Activated CD4-positive, alpha-beta T cell treated with anti-CD3 and anti-CD28 coated beads for 4 hours (primary cell): ENCODE measurements around the gene LAMB3.

Source experiments
- DNase-seq, 2 donors: peaks; one replicate each; pipeline ENCODE4 v3.0.0-alpha.2; 2020

LAMB3 gene

DNA sequence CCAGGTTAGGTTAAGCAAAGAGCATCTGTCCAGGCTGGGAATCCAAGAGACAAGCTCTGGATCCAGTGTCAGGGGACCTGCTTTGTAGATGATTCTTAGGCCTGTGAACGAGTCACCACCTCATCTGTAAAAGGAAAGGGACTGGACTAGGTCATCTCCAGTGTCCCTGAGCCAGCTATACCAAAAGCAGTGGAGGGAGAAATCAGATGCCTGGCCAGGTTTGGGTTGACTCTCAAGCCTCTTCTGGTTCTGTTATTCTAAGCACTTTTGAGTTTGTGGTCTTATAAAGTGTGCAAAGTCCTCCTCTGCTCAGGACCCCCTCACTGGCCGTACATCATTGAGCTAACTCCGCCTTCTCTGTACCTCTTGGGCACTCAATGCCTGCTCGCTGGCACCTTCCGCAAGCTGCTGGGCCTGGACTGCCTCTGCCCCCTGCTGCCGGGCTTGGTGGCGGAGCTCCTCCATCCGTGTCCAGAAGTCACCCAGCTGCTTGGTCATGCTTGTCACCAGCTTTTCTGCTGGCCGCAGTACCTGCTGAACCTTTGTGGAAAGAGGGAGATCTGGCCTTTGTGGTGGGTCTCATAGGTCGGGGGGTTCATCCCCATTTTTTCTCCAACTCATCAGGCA lies 35.1 kb downstream of the LAMB3 start:
- no peak for DNase-seq

DNA sequence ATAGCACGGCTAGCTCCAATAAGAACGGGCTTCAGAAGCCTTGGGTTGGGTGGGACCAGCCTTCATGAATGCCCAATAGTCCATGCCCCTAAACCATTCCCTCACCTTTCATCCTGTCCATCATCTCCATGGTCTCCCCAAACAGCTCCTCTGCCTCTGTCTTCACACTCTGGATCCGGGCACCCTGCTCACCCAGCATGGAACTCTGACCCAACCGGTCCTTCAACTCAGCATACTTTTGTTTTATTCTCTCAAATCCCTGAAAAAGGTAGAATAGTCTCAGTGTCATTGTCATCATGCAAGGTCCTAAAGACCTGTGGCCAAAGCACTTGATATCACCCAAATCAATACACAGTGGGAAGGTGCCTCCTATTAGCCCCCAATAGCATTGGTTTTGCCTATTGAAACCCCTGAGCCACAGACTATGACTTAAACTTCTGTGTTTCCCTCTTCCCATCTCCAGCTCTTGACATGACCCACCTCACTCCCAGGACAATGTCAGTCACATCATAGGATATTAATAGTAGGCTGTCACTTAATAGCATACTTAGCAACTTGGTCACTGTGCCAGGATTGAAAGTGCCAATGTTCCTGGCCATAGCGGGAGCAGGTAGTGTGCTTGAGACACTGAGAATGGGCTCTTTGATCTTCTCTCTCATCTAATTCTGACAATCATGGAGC lies 35.7 kb downstream of the LAMB3 start:
- DNase-seq: no peak

DNA sequence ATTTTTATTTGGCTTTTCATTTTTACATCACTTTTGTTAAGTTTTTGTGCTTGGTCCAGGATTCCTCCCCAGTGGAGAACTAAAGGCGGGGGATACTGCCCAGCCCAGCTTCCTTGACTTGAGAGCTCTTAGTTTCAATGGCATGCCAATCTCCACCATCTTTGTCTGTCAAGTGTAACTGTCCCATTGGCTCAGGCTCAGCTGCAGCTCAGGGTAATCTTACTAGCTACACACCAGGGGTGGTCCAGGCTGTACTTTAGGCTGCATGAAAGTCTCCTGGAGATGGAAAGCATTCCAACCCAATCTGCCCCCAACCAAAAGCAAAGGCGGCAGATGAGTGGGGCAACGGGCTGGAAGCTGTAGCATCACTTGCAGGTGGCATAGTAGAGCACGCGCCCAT lies 37.3 kb downstream of the LAMB3 start:
- no peak for DNase-seq

DNA sequence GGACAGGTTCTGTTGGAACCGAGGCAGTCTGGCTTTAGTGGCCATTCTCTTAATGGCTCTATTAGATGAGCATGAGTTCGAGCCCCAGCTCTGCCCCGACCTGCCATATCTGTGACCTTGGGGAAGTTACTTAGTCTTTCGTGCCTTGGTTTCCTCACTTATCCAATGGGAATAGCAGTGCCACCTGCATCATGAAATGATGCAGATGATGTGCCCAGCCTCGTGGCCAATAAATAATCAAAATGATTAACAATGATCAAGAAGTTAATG lies 38.1 kb downstream of the LAMB3 start:
- DNase-seq: no peak

DNA sequence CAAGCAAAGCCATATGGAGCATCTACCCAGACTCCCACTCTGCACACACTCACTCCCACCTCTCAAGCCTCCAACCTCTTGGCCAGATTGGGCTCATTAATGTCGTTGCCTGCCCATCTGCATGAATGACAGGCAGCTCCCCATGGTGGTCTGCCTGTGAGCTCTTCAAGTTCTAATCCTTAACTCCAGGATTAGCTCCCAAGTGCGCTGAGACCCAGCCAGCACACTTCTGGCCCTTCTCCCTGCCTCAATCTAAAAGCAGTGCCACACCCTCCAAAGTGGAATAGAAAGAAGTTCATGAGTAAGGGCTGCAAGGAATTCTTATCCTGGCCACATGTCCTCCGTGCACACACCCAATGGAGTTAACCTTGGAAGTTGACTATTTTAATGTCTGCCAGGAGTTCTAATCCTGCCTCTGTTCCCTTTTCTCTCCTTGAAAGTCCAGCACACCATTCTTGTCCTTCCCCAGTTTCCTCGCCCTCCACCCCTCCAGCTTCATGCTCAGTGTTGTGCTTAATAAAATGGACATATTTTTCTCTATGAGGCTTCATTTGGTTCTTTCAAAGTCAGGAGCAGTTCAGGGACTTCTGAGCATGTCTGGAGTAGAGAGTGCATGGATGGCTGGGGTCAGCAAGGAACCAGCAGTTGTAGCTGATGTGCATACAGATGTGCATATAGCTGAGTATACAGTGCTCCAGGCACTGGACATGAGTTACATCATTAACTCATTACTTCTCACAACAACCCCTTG lies 38.6 kb downstream of the LAMB3 start:
- DNase-seq: no peak

DNA sequence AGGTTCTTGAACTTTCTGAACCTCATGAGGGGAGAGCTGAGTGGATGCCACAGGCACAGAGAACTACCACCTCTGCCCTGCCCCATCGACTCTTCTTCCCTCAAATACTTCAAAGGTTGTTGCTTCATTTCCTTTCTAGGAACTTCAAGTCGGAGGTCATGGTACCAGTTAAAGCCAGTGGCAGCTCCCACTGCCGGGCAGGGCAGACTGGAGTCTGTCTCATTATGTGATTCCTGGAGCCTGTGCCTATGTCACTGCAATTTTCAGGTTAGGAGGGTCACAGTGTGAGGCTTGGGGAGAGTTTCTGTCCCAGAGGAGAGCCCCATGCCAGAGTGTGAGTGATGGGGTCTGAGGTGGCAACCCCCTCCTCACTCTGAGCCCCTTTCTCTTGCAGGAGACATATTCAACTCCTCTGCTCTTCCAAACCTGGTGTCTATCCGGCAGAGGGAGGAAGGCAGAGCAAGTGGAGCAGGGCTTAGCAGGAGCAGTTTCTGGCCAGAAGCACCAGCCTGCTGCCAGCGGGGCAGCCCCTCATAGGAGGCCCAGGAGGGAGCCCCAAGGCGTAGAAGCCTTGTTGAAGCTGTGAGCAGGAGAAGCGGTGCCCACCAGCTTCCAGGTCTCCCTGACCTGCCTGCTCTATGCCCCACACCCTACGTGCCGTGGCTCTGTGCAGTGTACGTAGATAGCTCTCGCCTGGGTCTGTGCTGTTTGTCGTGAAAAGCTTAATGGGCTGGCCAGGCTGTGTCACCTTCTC lies 39.4 kb downstream of the LAMB3 start:
- DNase-seq: no peak

DNA sequence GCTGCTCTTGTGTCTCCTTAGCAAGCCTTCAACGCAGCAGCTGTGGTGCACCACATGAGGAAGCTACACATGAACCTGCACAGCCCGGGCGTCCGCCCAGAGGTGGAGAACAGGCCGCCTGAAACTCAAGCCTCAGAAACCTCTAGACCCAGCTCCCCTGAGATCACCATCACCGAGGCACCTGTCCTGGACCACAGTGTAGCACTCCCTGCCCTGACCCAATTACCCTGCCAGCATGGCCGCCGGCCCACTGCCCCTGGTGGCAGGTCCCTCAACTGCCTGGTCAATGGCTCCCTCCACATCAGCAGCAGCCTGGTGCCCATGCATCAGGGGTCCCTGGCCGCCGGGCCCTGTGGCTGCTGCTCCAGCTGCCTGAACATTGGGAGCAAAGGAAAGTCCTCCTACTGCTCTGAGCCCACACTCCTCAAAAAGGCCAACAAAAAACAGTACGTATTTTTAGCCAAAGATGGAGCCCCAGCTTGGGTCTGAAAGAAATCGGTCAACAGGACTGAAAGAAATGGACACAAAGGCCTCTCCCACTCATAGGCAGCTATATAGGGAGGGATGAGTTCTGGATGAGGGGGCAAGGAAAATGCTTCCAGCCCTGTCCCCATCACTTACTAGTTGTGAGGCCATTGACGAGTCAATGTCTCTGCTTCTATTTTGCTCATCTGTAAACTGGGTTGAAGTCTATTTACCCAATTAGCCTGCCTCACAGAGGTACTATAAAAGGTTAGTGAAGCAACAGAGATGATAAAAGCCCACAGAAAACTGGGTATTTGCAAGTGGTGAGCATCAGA lies 40.3 kb downstream of the LAMB3 start:
- DNase-seq: no peak

DNA sequence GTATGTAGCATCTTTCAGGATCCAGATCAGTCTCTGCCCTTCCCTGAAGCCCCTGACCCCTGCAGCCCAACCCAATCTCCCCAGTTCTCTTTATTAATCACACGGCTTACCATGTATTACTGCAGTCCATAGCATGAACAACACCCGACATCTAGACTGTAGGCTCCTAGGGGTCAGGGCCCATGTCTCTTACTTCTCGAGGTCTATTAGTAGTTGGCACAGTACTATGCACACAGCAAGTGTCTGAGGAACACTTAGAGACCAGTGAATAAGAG lies 41.7 kb downstream of the LAMB3 start:
- no peak for DNase-seq

DNA sequence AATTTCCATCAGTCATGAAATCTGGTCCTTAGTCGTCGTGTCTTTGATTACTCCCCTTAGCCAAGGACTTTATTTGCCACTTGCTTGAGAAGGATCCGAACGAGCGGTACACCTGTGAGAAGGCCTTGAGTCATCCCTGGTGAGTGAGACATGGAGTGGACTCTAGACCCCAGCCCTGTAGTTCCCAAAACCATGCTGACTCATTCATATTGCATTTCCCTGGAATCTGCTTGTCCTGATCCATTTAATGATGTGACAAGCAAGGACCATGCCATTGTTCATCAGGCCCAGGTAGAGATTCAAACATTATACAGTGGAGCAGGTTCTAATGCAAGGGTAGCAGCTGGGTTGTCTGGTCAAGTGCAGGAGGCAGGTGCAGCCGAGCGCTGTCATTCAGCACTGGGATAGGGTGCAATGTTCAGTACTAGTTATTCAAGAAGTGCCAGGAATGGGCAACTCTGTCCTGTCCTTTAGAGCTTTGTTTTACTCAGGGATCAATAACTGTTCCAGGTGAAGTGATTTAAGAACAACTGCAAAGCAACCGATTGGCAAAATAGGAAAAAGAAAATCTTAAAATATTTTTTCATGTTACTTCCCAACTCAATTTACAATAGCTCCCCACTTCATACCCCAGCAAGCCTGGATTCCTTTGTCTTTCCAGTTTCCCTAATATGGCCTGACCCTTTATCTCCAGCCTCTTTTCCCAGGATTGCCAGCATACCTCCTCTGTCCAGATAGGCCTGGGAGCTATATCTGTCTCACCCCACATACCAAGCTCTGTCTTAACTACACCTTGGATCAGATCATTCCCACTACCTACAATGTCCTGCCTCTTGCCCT lies 42.2 kb downstream of the LAMB3 start:
- no peak for DNase-seq

DNA sequence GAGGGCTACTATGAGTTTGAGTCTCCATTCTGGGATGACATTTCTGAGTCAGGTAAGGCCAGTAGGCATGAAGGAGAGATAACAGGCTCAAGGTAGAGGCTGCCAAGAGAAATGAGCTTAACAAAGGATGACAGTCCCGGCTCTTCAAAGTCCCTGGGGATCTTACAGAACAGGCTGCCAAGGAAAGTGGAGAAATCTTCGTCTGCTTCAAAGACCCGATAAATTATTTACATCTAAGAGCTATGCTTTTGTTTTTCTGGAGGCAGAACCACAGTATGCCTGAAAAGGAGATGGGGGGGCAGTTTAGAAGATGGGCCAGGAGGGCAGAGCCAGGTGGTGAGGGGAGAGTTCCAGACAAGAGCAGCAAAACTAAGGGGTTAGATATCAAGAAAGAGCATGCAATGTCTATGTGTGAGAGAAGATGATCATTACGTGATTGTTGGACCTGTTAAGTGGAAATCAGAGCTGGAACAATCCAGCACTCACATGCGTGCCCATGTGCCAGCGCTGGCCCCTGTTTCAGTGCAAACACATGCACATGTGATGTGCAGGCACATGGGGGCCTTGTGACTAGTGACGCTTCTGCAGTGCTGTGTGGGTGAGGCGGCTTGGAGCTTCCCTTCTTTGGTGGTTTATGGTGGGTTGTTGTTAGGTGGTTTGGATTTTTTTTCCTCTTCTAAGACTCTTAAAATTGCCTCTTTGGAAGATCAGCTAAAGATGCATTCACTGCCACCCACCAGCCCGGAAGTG lies 43.0 kb downstream of the LAMB3 start:
- DNase-seq: no peak

DNA sequence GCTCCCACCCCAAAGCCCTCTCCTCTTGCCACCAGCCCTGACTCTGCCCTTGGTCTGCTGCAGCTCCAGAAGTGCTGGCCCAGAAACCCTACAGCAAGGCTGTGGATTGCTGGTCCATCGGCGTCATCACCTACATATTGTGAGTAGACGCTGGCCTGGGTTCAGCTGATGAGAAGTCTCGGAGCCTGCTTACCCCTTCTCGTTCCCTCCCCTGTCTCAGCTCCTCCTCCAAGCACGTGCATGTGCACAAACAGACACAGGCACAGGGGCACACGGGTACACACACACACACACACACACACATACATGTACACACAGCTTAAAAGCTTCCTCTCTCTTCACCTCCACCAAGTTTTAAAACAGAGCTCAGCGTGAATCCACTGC lies 44.4 kb downstream of the LAMB3 start:
- no peak for DNase-seq

DNA sequence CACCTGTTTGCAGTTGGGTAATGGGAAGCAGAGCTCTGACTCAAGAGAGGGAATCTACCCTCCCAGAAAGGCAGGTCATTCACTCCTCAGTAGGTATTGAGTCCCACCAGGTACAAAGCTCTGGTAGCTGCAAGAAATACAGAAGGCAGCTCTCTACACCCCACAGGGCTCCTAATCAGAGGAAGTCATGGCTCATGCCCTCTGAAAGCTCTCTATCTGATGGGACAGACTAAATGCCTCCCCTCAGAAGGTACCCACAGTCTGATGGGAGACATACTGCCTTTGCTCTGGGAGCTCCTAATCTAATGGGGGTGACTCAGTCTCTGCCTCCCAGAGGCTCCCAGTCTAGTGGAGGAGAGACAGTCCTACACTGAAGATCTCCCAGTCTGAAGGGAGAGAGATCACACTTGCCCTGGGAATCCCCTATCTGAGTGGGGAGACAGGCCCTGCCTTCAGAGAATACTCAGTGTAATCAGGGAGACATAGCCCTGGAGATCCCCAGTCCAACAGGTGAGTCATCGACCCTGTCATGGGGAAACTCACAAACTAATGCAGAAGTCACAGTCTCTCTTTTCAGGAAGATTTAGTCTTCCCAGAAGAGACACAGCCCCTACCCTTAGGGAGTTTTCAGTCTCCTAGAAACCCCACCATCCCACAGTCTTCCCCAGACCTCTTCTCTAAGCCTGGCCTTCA lies 45.0 kb downstream of the LAMB3 start:
- DNase-seq: no peak

DNA sequence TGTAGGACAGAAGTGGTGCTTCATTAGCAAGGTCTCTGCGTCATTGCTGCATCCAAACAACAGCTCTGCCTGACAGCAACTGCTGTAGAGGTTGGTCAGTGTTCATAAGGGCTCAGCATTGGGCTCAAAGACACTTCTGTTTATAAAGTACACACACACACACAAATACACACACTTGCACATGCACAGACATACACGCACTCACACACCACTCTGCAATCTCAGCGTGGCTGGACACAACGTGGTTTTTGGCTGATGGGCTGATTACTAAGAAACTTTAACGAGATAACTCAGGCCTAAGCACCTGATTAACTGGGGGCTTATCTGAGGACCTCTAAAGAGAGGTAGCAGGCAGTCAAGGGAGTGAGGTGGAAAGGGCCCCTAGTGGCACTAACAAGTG lies 48.3 kb downstream of the LAMB3 start:
- no peak for DNase-seq

DNA sequence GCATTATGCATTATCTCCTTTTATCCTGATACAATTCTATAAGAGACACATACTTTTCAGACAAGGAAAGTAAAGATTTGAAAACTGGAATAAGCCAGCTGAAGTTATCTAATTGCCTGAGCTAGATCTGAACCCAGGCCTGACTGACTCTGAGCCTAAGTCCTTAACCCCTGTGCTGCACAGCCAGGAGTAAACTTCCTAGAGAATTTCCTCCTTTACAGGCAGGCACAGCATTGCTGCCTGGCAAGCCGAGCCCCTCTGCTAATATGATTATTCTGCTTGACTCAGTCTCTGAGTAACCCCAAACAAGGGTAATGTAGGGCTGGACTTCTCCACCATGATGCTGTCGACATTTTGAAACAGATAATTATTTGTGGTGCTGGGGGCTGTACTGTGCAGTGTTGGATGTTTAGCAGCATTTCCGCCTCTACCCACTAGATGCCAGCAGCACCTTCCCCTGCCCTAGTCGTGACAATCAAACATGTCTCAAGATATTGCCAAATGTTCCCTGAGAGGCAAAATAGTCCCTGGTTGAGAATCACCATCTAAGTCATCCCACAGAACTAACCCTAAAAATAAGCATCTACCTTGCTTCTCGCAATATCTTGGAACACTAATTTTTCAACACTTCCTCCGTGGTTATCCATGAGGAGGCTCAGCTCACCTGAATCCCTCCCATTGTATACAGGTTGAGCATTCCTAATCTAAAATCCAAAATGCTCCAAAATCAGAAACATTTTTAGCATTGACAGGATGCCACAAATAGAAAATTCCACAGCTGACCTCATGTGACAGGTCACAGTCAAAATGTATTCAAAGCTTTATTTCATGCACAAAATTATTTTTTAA lies 50.2 kb downstream of the LAMB3 start:
- DNase-seq: peak in 1 of 2 donors; percentile 18

DNA sequence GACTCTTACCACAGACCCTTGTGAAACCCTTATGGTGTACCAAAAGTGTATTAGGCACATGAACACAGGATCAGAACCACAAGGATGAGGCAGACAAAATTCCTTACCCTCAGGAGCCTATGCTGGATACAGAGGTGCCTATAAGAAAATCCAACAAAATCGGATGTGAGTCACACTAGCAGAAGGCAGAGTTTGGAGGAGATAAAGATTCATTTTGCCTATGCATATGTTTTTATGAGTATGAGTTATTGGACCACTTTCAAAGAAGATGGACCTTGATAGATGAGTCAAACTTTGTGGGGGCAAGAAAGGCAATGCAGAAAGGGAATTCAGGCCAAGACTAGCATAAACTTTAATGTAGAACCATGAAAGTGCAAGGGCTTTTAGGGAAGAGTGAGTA lies 51.7 kb downstream of the LAMB3 start:
- DNase-seq: no peak

DNA sequence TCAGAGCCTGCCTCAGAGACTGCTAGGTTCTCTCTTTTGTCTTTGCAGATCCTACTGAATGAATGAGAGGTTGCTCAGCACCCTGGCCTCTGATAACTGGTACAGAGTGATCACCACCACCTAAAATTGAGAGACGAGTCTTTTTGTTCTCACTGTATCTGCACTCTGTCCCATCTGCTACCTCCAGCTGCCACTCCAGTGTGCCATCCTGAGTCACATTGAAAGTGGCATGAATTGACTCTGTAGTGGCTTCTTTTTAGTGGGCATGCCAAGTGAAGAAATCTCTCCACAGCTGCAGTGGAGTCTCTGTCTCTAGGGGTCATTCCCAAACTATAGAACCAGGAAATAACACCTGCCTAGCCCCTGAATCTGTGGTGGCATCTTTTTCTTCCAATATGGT lies 54.0 kb downstream of the LAMB3 start:
- DNase-seq: no peak

DNA sequence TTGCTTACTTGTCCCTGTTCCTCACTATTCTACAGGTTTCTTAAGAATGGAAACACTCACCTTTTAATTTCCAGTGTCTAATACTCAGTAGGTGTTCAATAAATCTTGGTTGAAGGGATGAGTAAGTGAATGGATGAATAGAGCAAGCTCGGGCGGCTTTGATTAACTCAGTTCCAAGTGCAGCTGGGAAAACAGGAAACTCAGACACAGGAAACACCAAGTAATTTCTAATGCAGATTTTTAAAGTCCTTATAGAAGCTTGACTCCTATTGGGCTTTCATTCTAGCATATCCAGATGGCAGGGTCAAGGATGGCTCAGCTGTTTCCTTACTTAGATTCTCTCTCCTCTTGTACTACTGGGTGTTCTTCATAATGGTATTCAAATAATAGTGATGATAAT lies 54.7 kb downstream of the LAMB3 start:
- DNase-seq: no peak

DNA sequence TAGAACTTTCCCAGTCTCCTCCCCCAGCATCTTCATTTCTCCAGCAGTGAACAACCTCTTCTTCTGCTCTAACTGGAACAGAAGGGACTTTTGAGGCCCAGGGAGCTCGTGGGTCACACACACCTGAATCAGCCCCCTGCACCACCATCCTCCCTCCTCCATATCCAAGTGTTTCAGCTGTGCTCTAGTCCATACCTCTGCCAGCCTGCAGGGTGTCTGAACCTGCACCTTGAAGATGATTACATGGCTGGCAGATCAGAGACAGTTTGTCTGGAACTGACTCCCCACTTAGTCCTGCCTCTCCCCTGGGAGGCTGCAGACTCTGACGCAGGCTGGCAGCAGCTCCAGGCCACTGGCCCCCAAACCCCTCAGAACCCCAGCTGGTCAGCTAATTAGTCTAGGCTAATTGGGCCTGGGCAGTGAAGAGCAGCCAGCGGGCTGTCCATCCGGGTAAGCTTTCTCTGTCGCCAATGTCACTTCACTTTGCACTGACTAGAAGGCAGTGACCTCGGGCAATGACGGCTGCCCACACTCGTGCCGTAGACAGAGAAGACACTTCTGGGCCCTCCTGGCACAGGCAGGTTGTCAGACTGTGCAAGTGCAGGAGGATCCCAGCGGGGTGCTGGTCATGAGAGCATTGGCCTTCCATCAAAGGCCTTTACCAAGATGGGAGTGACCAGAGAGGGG lies 56.5 kb downstream of the LAMB3 start:
- DNase-seq: no peak

DNA sequence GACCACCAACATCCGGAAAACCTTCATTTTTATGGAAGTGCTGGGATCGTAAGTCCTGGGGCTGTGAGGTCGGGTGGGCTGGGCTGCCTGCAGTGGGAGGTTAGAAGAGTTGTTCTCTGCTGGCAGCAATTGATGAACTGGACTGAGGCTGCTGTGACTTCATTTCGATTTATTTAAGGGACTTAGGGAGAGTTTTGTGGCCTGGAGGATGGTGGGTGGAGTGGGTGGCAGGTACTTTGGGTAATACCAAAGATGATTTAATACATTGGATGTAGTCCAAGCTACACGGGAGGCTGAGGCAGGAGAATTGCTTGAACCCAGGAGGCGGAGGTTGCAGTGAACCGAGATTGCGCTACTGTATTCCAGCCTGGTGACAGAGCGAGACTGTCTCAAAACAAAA lies 57.2 kb downstream of the LAMB3 start:
- no peak for DNase-seq
